ENCODE results near the gene ZBTB17. TPM values are rescaled to one million over a fixed set of nuclear protein-coding genes. Genes with fewer than 3 reads are reported as not detected.
A peak's percentile ranks its signal among the peaks of the same experiment; 100 is the strongest.

ZBTB17 gene
- polyA plus RNA-seq, 2 of the 4 experiments (the other 2 are of a cell fraction) = 13.8 to 16.5 TPM

DNA sequence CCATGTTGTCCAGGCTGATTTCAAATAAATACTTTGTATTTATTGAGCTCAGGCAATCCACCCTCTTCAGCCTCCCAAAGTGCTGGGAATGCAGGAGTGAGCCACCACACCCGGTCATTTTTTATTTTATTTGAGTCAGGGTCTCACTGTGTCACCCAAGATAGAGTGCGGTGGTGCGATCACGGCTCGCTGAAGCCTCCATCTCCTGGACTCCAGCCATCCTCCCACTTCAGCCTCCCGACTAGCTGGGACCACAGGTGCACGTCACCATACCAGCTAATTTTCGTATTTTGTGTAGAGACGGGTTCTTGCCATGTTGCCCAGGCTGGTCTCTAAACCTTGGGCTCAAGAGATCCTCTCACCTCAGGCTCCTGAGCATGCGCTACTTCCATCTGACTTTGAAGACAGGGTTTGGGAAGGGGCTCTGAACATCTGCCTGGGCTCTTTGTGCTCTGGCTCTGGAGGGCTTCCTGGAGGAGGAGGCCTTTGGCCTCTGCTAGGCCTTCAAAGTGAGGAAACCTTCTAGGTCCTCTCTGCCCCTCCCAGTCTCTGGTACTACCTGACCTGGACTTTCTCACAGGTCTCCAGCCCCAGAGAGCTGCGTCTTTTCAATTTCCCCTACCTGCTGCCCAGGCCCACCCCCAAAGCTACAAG is 36.2 kb upstream of the ZBTB17 start:
- no peak for FAIRE-seq
- 91% methylated on average over 11 of the region's 11 CpGs for WGBS (ENCODE audit: missing lambda C conversion rate)
- CTCF ChIA-PET = interaction anchor here (0.9 to 3.9 kb wide), 7 partner anchors 10 to 233 kb away, joined by 3 to 37 read pairs (median 4); no protein-coding TSS in a partner anchor
- POLR2A ChIA-PET = no interaction called here
- Histone ChIP-seq H3K4me2 (peak overlapping the region; percentile 82), H3K9me3 (no peaks in the 10 kb centered on the region), H3K4me3 (peak overlapping the region; percentile 45; the same call in 1 of the 3 replicates), H3K27ac (peak overlapping the region; percentile 84 to 96), H3K4me1 (peaks cover 38% of the 10 kb centered on the region)
- TF ChIP-seq ZNF302 (CRISPR knock-in tag; IDR thresholded peaks at IDR 0.05) = no peak
- TF ChIP-seq ZFP36 (IDR thresholded peaks at IDR 0.05; ENCODE audit: borderline replicate concordance, partially characterized antibody) = peak; percentile 82
- DNase-seq (ENCODE audit: low read depth in 1 of 2, low spot score in 1 of 2) = no peak
- ATAC-seq = no peak

- H3K4me2 ChIP-seq = no peak overlapping the region
- 97% methylated on average over 3 of the region's 3 CpGs for WGBS (ENCODE audit: missing lambda C conversion rate)
- FAIRE-seq (no peak), ATAC-seq (no peak), DNase-seq (ENCODE audit: low read depth in 1 of 2, low spot score in 1 of 2) (no peak)
- no peaks in the 10 kb centered on the region for H3K9me3 ChIP-seq
- no peak overlapping the region for H3K27ac ChIP-seq
- POLR2A ChIA-PET = no interaction called here
- no peak for TF ChIP-seq E2F6 (IDR thresholded peaks at IDR 0.05; ENCODE audit: borderline replicate concordance, low read depth)
- no peak for TF ChIP-seq EHF (CRISPR knock-in tag; IDR thresholded peaks at IDR 0.05)
- no peak for TF ChIP-seq ELK1 (IDR thresholded peaks at IDR 0.05; ENCODE audit: low read depth, low read length)
- no peak for TF ChIP-seq PHF8 (IDR thresholded peaks at IDR 0.05; ENCODE audit: borderline replicate concordance, low read depth)
- no peak for TF ChIP-seq HEYL (CRISPR knock-in tag; IDR thresholded peaks at IDR 0.05)
- TF ChIP-seq, protein P1, sequence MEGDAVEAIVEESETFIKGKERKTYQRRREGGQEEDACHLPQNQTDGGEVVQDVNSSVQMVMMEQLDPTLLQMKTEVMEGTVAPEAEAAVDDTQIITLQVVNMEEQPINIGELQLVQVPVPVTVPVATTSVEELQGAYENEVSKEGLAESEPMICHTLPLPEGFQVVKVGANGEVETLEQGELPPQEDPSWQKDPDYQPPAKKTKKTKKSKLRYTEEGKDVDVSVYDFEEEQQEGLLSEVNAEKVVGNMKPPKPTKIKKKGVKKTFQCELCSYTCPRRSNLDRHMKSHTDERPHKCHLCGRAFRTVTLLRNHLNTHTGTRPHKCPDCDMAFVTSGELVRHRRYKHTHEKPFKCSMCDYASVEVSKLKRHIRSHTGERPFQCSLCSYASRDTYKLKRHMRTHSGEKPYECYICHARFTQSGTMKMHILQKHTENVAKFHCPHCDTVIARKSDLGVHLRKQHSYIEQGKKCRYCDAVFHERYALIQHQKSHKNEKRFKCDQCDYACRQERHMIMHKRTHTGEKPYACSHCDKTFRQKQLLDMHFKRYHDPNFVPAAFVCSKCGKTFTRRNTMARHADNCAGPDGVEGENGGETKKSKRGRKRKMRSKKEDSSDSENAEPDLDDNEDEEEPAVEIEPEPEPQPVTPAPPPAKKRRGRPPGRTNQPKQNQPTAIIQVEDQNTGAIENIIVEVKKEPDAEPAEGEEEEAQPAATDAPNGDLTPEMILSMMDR (IDR thresholded peaks at IDR 0.05) = no peak
- no peak for TF ChIP-seq ESRRA (IDR thresholded peaks at IDR 0.05; ENCODE audit: borderline replicate concordance, low read length)
- TF ChIP-seq MYC (IDR thresholded peaks at IDR 0.05; ENCODE audit: borderline replicate concordance, low read length) = no peak
- TF ChIP-seq FOSL2 (IDR thresholded peaks at IDR 0.05) = no peak
- no peak for TF ChIP-seq FOSL2 (CRISPR knock-in tag; IDR thresholded peaks at IDR 0.05)
- no peak for TF ChIP-seq POLR2A (IDR thresholded peaks at IDR 0.05; ENCODE audit: low read length)
- no peak for TF ChIP-seq JUNB (IDR thresholded peaks at IDR 0.05)
- no peak for TF ChIP-seq NFE2L2 (conservative IDR thresholded peaks at IDR 0.05; ENCODE audit: low read length)
- no peak for TF ChIP-seq CBX8 (IDR thresholded peaks at IDR 0.05)
- no peak for TF ChIP-seq MAX (IDR thresholded peaks at IDR 0.05)
- no peak for TF ChIP-seq JUN (IDR thresholded peaks at IDR 0.05)
- no peak for TF ChIP-seq PBX3 (IDR thresholded peaks at IDR 0.05)
- TF ChIP-seq, protein P2, sequence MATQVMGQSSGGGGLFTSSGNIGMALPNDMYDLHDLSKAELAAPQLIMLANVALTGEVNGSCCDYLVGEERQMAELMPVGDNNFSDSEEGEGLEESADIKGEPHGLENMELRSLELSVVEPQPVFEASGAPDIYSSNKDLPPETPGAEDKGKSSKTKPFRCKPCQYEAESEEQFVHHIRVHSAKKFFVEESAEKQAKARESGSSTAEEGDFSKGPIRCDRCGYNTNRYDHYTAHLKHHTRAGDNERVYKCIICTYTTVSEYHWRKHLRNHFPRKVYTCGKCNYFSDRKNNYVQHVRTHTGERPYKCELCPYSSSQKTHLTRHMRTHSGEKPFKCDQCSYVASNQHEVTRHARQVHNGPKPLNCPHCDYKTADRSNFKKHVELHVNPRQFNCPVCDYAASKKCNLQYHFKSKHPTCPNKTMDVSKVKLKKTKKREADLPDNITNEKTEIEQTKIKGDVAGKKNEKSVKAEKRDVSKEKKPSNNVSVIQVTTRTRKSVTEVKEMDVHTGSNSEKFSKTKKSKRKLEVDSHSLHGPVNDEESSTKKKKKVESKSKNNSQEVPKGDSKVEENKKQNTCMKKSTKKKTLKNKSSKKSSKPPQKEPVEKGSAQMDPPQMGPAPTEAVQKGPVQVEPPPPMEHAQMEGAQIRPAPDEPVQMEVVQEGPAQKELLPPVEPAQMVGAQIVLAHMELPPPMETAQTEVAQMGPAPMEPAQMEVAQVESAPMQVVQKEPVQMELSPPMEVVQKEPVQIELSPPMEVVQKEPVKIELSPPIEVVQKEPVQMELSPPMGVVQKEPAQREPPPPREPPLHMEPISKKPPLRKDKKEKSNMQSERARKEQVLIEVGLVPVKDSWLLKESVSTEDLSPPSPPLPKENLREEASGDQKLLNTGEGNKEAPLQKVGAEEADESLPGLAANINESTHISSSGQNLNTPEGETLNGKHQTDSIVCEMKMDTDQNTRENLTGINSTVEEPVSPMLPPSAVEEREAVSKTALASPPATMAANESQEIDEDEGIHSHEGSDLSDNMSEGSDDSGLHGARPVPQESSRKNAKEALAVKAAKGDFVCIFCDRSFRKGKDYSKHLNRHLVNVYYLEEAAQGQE (IDR thresholded peaks at IDR 0.05) = no peak
- peaks cover 35% of the 10 kb centered on the region for H3K4me1 ChIP-seq
- no peak overlapping the region for H3K4me3 ChIP-seq
- CTCF ChIA-PET = interaction anchor here (0.9 to 3.9 kb wide), 7 partner anchors 12 to 63 kb away, joined by 3 to 37 read pairs (median 5); no protein-coding TSS in a partner anchor
These were observed 34.9 kb upstream of the ZBTB17 start for GRCh38 chr1:16010837-16011236.
